Uterus (tissue), 4 donors: Measurements from ENCODE around the gene EIF5. TPM values are rescaled to one million over a fixed set of nuclear protein-coding genes. Genes with fewer than 3 reads are reported as not detected.

Experiments used
- DNase-seq, 2 donors: peaks; one replicate each; pipeline ENCODE4 v3.0.0-alpha.2; 2019 to 2020
- H3K27ac ChIP-seq, 2 donors: fragments of 200-600 bp; sonication (generic); 1 replicate in 1 of 2; 2 replicates in 1 of 2; pipeline ENCODE4 v1.5.1; 2016 to 2018
- H3K27me3 ChIP-seq, 2 donors: fragments of 200-600 bp; sonication (generic); one replicate each; pipeline ENCODE4 v1.5.1; 2018 to 2019; ENCODE audit warnings: control low read depth in 1 of 2
- H3K36me3 ChIP-seq, 2 donors: fragments of 200-600 bp; sonication (generic); one replicate each; pipeline ENCODE4 v1.5.1; 2019; ENCODE audit warnings: control low read depth in 1 of 2
- H3K4me1 ChIP-seq, 2 donors: fragments of 200-600 bp; sonication (generic); one replicate each; pipeline ENCODE4 v1.5.1; 2018 to 2019; ENCODE audit warnings: control low read depth in 1 of 2
- H3K4me3 ChIP-seq, 2 donors: fragments of 200-600 bp; sonication (generic); 1 replicate in 1 of 2; 2 replicates in 1 of 2; pipeline ENCODE4 v1.5.1; 2018 to 2019; ENCODE audit warnings: mild to moderate bottlenecking in 1 of 2
- H3K9me3 ChIP-seq, 2 donors: fragments of 200-600 bp; sonication (generic); one replicate each; pipeline ENCODE4 v1.5.1; 2019; ENCODE audit warnings: control low read depth in 1 of 2
- CTCF ChIP-seq, 4 experiments: fragments of 200-600 bp in 2 of 4; fragments of 450-650 bp in 2 of 4; sonication (generic) in 2 of 4; IDR thresholded peaks; one replicate each; pipeline ENCODE4 v1.5.1; 2016 to 2019; ENCODE audit warnings: antibody characterized with exemption in 4 of 4, mild to moderate bottlenecking in 2 of 4, moderate library complexity in 1 of 4
- POLR2A ChIP-seq, 2 donors: fragments of 450-650 bp; IDR thresholded peaks; one replicate each; pipeline ENCODE4 v1.6.1; 2016; ENCODE audit warnings: antibody characterized with exemption in 2 of 2, mild to moderate bottlenecking in 1 of 2, moderate library complexity in 1 of 2
- intact Hi-C: fragments of 100-400 bp; cut with DNase I; formaldehyde crosslinking; loops from one replicate; pipeline ENCODE4 v1.15.1; 2023; ENCODE audit warnings: low total_unique reads
- total RNA-seq, 4 donors: library from RNA; depleted of rRNA in 3 of 4; stranded (reverse); fragments of >200 nt in 3 of 4; gene quantifications; one replicate each; pipeline versions ENCODE4 v1.1.0 to v1.2.4, GENCODE V29; 2014 to 2023
- donor health status: DM: yes; HTN: yes; CAD: no.

Gene EIF5
- total RNA-seq, 4 donors from 2014 or later: 66.5 to 159 (median 113) TPM

GRCh38 chr14:103334644-103335622, 896 bp downstream of the EIF5 start:
- Histone ChIP-seq H3K4me3 (peak overlapping the region; percentile 67 to 99), H3K4me1 (peaks cover 0 to 11% of the 10 kb centered on the region in 2 donors), H3K27ac (peak overlapping the region; percentile 98 to 100), H3K9me3 (no peaks in the 10 kb centered on the region), H3K36me3 (no peaks in the 10 kb centered on the region), H3K27me3 (no peaks in the 10 kb centered on the region)
- TF ChIP-seq POLR2A (IDR thresholded peaks at IDR 0.05) (peak in 1 of 2 donors; percentile 2), CTCF (IDR thresholded peaks at IDR 0.05) (no peak)
- DNase-seq: peak; percentile 75 to 80
- intact Hi-C loops: no loop called here

GRCh38 chr14:103336191-103336590, 2.2 kb downstream of the EIF5 start:
- Histone ChIP-seq H3K4me3 (no peak overlapping the region), H3K36me3 (no peaks in the 10 kb centered on the region), H3K4me1 (peaks cover 0 to 11% of the 10 kb centered on the region in 2 donors), H3K27me3 (no peaks in the 10 kb centered on the region), H3K27ac (peak overlapping the region in 1 of 2 donors; percentile 100), H3K9me3 (no peaks in the 10 kb centered on the region)
- intact Hi-C loops: no loop called here
- TF ChIP-seq CTCF (IDR thresholded peaks at IDR 0.05) (no peak), POLR2A (IDR thresholded peaks at IDR 0.05) (no peak)
- DNase-seq: no peak

- TF ChIP-seq CTCF (IDR thresholded peaks at IDR 0.05): no peak
- no peak for TF ChIP-seq POLR2A (IDR thresholded peaks at IDR 0.05)
- Histone ChIP-seq H3K36me3 (no peaks in the 10 kb centered on the region), H3K4me1 (peaks cover 0 to 11% of the 10 kb centered on the region in 2 donors), H3K27ac (no peak overlapping the region), H3K4me3 (no peak overlapping the region), H3K9me3 (no peaks in the 10 kb centered on the region), H3K27me3 (no peaks in the 10 kb centered on the region)
- intact Hi-C loops: no loop called here
- DNase-seq: no peak
These were observed 3.8 kb downstream of the EIF5 start for GRCh38 chr14:103337794-103338193.

- Histone ChIP-seq H3K36me3 (no peaks in the 10 kb centered on the region), H3K4me1 (peaks cover 0 to 11% of the 10 kb centered on the region in 2 donors), H3K27me3 (no peaks in the 10 kb centered on the region), H3K27ac (no peak overlapping the region), H3K9me3 (no peaks in the 10 kb centered on the region), H3K4me3 (no peak overlapping the region)
- TF ChIP-seq CTCF (IDR thresholded peaks at IDR 0.05): no peak
- no peak for TF ChIP-seq POLR2A (IDR thresholded peaks at IDR 0.05)
- no peak for DNase-seq
- intact Hi-C loops: no loop called here
These were observed 5.5 kb downstream of the EIF5 start for GRCh38 chr14:103339561-103339960.
